Measurements from ENCODE around the gene AOAH.

The AOAH gene

DNA sequence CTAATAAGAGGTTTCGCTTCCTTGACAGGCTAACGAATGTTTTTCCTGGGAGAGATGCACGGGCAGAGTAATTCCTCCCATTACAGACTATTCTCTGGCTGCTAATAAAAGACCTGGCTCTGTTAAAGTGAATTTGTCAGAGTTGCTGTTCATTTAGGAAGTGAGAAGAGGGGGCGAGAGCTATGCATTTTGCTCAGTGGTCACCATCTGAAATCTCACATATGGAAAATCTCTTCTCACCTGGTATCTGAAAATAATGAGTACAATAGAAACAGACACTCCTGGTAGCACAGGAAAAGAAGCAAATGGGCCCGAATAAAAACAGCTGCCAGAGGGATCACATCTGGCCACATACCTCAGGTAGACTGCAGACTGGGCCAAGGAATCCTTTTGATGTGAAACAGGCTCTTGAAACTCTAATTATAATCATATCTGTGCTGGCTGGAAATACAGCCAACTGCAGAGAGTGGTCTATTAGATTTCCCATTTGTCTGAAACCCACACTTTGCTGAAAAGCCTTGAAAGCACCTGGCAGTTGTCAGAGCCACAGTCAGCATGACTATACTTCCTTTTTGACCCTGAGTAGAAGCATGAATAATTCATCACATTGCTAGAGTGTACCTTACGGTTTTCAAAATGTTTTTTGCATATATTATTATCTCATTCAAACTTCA lies 33.6 kb downstream of the AOAH start:
- no peak for DNase-seq

DNA sequence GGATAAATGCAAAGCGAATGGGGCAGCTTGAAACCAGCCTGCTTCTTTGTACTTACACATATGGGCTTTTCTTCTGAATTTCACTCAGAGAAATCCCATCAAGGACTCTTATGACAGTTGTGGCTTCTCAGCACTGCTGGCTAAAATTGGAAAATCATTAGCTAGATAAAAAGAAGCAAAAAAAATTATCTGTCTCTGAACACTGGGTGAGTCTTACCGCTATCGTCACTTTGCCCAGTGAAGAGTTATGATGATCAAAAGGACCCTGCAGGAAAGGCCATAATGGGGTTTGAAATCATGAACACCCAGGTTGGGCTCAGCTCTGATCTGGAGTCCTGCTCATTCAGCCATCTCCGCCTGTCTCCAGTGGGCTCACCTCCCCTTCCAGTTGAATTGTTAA lies 34.3 kb downstream of the AOAH start:
- DNase-seq = no peak

DNA sequence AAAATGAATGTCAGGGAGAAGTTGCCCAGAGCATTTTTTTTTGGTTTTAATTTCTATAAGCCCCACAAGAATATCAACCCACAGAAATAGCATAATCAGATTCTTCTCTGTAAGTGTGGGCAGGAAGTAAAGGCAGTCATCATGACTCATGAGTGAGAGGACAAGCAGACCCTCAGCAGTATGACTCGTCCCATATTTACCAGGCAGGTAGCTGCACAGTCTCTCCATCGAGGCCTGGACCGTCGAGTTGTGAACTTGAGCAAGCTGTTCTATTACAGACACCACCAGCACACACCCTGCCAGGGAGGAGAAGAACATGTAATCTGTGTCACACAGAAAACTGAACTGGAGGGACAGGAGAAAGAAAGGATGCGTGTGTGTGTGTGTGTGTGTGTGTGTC lies 37.8 kb downstream of the AOAH start:
- no peak for DNase-seq

DNA sequence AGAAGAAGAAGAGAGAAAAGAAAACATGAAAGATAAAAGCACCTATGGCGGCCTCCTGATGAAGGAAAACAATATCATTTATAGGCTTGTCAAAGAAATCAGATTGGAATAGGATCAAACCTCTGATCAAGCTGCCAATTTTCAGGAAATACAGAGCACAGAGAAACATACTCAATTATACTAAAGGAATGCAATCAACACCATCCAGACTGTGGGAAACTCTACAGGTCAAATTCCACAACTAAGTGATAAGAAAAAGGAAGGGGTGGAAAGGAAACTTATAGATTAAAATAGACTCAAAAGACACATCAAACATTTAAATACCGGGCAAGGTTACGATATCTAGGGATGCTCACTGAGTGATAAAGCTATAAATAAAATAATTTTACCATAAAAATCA lies 39.3 kb downstream of the AOAH start:
- DNase-seq = no peak

DNA sequence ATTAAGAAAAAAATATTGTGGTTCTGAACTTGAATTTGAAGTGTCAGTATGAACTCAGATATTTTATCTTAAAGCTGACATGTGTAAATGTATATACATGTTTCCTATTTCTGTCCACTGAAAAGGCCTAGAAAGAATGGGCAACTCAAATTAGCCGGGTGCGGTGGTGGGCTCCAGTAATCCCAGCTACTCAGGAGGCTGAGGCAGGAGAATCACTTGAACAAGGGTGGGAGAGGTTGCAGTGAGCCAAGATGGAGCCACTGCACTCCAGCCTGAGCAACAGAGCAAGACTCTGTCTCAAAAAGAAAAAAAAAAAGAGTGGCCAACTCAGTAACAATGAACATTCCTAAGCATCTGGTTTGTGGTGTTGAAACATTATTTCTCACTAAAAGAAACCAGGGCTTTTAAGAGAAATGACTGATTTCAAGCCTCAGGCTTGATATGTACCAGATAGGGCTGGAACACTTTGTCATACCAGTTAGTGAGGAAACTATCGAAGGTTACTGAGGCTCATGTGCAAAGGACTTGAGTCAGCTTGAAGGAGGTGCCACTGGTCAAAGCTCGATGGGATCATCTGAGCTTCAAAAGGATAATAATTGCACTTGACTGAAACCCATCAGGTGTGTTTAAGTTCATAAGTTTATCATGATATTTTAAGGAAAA lies 40.5 kb downstream of the AOAH start:
- DNase-seq = no peak

DNA sequence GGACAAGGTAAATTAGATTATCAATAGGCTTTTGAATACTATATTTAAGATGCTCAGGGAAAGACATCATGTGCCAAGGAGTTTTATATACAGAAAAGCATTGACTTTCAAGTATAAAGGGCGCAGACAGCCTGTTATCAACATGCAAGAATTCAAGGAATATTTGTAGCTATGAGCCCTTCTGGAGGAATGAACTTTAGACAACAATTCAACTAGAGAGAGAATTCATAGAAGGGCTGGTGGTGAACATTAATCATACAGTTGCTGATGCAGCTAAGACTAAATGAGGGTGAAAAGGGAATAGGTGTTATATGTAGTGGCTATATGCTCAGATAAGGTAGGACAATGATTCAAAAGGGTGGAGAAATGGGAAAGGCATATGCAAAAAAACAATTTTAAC lies 41.2 kb downstream of the AOAH start:
- no peak for DNase-seq

DNA sequence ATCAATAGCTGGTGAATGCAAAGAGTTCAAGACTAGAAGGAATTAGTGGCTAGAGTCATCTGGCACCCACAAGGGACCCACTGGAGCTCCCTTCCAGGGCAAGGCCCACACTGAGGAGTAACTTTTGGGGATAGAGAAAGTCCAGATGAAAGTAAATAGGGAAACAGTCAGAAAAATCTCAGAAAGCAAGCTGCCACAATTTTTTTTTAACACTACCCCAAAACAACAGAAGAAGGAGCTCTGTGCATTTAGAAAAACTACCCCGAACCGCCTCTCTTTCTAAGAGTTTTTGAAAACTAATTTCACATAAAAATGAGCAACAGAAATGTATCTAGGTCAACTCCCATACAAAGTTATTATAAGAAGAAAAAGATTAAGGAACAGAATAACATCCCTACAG lies 42.2 kb downstream of the AOAH start:
- DNase-seq = no peak

DNA sequence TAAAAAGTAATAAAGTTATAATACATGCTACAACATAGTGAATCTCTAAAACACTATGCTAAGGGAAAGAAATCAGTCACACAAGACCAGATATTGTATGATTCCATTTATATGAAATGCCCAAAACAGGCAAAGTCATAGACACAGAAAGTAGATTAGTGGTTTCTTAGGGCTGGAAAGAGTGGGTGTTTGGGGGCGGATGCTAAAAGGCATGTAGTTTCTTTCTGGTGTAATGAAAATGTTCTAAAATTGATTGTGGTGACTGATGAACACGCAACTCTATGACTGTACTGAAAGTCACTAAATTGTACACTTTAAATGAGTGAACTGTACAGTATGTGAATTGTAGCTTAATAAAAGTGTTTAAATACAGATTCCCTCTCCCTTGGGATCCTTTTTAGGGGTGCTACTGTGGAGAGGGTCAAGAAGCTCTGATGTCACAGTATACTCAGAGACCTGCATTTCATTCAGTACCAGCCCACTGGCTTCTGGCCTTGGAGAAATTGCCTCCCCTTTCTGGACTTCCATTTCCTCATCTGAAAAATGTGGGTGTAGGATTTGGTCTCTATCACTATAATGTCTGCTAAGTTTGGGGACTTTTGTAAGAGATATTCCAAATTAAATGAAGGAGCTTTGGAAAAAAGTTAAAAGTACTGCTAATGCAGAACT lies 46.4 kb downstream of the AOAH start:
- DNase-seq = no peak

DNA sequence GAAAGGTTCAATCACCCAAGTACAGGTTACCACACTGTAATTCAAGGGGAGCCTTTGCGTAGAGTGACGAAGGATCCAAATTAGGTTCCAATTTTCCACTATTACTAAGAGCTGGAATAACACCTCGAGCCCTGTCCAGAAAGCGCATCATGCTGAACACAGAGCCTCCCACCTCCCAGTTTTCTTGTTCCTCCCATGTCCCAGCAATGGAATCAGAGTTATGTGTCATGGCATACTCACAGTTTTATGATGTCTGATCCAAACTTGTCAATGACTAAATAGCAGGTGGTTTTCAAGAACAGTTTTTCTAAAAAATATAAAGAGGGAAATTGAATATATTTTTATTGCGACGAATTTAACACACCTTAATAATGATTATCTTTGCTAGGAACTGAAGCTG lies 50.6 kb downstream of the AOAH start:
- no peak for DNase-seq

DNA sequence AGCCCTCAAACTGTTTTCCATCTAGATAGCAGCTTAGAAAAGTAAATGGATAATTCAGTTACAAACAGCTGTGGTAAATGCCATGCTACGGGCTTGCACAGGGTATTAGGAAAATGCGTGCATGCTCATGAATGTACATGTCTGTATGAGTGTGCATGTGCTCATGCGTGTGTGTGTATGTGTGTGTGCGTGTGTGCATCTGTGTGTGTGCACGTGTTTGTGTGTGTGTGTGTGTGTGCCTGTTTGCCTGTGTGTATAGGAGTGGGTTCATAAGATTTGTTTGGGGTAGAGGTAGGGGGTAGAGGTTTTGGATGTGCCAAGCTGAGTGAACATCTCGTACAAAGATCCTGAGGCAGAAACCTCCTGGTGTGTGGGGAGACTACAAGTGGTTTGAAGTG lies 52.9 kb downstream of the AOAH start:
- DNase-seq = no peak

DNA sequence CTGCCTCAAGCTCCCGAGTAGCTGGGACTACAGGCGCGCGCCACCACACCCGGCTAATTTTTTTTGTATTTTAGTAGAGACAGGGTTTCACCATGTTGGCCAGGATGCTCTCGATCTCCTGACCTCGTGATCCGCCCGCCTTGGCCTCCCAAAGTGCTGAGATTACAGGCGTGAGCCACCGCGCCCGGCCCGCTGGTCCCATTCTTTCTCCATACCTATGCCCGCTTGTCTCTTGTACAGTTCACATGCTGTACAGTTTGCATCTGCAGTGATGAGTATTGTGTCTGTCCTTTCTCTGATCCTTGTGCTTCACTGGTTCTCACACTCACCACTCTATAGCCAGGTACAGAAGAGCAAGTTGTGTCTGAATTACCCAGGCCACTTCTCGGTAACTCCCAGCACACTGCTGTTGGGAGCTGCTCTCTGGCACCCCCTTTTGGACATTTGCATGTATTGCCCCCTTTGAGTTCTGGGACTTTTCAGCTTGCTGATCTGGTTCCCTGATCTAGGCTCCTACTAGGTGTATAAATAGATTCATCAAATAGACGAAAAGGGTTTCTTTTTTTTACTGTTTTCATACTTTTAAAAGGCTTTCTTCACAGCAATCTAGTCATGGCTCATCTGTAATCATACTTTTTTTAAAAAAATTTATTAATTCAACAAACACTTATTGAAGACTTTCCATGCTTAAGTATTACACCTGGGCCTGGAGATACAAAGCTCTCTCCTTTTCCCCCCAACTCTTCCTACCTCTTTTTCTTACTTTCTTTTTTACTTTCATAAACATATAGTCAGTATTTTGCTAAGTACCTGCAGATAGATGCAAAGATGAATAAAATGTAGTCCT lies 53.5 kb downstream of the AOAH start:
- DNase-seq = peak; percentile 53

DNA sequence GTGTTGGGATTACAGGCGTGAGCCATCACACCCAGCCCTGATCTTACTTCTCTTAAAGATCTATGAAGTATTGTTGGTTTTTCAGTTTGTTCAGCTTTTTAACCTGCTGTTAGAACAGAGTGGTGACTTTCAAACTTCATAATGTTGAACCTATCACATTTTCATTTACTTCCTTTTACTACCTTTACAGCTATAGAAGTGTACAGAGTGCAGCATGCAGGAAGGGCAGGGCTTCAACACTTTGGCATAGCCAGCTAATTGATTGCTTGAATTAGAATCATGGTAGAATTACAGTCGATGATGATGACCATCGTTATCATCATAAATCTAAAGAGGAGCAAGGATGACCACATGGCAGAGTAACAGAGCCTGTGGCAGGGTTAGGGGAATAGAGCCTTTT lies 55.5 kb downstream of the AOAH start:
- DNase-seq = no peak

DNA sequence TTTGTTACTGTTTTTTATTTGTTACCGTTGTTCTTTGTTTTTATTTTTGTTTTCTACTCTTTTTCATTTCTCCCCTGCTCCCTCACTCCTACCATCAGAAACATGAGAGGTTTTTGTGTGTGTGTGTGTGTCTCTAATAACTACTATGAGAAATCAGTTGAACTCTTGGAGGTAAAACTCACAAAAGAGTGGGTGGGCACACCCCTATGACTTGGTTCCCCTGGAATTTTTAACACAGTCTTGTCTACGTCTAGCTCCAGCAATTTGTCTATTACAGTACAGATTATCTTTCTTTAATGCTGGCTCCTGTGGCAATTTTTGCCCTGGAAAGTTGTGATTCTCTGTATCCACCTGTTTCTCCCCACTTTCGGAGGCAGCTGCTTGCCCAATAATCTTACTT lies 56.2 kb downstream of the AOAH start:
- no peak for DNase-seq

DNA sequence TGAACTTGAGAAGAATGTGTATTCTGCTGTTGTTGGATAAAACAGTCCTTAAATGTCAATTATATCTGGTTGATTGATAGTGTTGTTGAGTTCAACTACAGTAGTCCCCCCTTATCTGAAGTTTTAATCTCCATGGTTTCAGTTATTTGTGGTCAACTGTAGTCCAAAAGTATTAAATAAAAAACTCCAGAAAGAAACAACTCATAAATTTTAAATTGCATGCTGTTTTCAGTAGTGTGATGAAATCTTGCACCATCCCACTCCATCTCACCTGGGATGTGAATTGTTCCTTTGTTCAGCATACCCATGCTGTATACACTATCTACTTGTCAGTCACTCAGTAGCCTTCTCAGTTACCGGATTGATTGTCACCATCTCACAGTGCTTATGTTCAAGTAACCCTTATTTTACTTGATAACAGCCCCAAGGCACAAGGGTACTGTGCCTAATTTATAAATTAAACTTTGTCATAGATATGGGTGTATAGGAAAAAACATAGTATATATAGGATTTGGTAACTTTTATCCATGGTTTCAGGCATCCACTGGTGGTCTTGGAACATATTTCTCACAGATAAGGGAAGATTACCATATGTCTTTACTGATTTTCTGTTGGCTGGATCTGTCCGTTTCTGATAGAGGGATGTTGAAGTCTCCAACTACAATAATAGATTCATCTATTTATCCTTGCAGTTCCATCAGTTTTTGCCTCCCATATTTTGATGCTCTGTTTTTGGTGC lies 57.1 kb downstream of the AOAH start:
- DNase-seq = no peak

DNA sequence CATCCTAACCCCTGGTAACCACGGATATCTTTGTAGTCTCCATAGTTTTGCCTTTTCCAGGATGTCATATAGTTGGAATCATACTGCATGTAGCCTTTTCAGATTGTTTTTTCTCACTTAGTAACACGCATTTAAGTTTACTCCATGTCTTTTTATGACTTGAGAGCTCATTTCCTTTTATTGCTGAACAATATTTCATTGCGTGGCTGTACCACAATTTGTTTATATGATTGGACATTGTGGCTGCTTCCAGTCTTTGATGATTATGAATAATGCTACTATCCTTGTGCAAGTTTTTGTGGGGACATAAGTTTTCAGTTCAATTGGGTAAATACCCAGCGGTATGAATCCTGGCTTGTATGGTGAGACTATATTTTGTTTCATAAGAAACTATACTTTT lies 60.8 kb downstream of the AOAH start:
- no peak for DNase-seq

DNA sequence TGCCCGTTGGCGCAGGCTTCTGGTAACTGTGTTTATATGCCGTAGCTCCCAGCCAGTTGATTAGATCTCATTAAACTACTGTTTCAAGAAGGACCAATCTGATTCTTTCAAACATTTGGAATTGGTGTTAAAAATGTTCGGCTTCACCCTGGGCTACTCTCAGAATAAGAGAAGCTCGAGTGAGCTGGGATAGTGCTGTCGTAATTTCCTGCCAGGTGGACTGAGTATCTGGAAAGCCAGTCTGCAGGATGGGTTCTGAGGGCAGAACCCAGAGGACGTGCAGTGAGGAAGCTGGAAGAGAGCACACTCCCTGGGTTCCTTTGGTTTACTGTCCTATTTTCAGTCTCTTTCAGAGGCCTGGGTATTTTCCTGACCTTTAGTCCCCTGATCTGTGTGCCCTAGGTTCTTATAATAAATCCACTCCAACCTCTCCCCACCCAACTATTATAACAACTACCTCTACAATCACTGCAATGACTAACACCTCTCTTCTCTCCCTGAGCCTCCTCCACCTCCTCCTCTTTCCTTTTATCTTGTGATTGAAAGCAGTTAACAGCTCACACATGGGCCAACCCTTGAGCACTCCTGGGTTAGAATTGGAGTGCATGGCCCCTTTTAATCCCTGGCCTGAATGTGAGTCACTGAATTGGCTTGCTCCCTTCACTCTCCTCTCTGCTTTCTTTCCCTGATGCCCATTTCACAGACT lies 63.0 kb downstream of the AOAH start:
- no peak for DNase-seq

DNA sequence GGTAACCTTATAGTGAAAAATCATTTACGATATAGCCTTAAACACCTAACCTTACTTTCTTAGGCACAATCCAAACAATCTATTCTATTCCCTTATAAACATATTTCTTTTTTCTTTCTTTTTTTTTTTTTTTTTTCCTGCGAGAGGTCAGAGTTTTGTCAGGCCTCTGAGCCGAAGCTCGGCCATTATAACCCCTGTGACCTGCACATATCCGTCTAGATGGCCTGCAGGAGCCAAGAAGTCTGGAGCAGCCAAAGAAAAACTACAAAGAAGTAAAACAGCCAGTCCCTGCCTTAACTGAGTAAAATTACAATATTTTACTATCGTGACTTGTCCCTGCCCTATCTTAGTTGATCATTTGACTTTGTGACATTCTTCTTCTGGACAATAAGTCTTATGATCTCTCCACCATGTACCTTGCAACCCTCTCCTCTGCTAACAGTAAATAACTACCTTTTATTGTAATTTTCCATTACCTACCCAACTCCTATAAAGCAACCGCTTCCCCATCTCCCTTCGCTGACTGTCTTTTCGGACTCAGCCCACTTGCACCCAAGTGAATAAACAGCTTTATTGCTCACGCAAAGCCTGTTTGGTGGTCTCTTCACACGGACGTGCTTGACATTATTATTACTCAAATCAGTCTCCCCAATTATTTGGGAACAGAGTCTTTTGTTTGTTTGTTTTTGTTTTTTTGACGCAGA lies 64.5 kb downstream of the AOAH start:
- no peak for DNase-seq

DNA sequence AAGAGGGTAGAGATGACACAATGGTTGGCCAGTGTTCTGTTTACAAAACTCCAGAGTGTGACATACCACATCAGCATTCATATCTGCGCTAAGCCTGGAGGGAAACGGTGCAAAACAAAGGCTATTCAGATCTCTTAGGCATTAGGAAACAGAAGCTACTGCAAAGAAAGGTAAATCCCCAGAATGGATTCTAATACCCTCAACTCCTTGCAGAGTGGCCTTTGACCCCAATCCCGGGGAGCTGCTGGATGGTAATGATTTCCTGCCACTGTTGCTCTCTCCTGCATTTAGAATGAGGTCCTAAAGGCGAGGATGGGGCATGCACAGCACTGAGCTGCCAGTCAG lies 65.2 kb downstream of the AOAH start:
- no peak for DNase-seq

DNA sequence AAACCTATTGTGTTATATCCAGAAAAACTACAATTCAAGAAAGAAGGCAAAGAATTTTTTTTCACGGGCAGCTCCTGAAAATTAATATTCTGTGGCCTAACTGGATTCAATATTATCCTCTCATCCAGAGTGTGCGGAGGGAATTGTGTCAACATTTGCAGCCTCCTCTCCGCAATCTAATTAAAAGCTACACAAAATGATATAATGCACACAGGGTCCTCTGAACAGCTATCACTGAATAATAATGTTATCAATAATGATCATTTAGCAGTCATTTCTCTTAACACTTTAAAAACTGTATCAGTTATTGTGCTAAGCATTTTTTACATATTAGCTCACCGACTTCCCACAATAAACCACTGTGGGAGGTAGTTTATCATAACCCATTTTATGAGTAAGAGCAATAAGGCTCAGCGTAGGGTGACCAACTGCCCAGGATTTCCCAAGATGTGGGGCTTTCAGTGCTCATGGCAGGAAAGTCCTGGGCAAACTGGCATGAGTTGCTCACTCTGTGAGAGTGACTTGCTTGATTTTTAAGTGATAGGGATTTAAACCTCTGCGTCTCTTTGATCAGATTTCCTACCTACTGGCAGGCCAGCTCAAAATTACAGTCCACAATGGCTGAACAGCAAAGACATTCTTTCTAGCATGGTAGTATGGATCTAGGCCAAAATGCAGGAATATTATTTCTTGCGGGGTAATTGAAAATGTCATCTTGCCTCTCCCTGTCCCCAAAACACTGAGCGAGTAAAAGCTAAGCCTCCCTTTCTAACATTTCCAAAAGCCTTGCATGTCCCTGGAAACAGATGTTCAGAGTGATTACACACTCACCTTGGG lies 65.7 kb downstream of the AOAH start:
- DNase-seq = no peak

DNA sequence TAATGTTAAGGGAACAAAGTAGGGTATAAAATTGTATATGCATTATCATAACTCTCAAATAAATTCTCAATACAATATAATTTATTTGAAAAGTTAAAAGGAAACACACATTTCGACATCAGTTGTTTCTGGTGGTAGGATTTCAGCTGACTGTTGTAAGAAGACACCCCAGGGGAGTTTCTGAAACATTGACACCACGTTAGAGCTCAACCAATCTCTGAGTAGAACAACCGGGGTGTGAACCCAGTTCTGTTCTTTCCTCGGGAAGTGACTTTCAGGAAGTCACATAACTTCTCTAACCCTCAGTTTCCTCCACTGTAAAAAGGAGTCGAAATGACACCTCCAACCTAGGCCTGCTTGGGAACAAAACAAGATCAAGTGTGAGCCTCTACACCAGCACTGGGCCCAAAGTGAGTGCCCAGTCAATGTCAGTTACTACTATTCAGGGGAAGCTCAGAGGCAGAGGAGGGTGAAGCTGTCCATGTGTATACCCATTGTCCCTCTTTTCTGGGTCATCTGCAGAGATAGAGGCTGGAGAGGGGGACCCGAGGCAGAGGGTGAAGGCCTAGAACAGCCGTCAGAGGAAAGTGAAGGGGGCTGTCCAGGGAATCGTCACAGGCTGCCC lies 67.1 kb downstream of the AOAH start:
- no peak for DNase-seq
